GM12872 (cell line): ENCODE measurements around the gene MAST4.

Experiments
- TF ChIP-seq, protein P1 (sequence below): IDR thresholded peaks from 3 replicates; pipeline ENCODE4 v1.5.1; 2011; ENCODE audit warnings: low read depth, mild to moderate bottlenecking, low read length, moderate library complexity; ENCODE audit not compliant: insufficient read depth

Gene MAST4

DNA sequence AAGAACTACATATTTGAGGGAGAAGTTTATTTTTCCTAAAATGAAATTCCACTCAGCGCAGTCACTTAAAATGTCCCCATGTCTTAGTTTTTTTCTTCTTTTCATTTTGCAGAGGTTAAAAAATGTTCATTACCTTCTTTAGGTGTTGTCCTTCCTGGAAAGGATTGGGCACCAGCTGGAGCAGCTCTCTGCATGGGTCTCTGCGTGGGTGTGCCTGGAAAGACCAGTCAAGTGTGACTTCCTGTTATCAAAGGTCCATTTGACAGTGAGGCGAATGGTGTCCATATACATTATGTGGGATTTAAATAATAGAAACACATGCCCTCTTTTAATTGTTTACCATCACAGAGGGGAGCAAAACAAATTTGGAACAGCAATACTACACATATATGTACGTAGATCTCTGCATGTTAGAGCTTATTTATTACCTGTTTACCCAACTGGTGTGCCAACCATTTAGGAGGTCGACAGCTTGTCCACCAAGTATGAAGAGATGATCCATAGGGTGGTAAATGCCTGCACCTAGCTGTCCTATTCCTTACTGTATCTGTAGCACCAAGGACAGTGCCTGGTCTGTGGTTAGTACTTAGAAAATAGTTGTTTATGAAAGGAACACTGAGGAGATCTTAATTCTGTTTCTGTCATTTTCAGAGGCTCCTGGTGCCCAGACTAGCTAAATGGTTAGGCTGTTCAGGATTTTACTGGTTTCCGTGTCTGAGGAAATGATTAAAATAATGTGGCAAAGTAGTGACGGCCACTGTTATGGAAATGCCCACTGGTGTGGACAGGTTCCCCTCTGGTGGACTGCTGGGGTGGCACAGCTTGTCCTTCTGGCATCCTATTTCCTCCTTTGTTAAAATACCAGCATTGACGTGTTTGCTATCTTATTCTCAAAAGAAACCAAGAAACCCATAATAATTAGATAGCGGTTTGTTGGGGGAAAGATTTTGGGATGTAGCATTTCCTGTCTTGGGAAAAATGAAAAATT, 200.4 kb downstream of the MAST4 start:
- TF ChIP-seq, protein P1, sequence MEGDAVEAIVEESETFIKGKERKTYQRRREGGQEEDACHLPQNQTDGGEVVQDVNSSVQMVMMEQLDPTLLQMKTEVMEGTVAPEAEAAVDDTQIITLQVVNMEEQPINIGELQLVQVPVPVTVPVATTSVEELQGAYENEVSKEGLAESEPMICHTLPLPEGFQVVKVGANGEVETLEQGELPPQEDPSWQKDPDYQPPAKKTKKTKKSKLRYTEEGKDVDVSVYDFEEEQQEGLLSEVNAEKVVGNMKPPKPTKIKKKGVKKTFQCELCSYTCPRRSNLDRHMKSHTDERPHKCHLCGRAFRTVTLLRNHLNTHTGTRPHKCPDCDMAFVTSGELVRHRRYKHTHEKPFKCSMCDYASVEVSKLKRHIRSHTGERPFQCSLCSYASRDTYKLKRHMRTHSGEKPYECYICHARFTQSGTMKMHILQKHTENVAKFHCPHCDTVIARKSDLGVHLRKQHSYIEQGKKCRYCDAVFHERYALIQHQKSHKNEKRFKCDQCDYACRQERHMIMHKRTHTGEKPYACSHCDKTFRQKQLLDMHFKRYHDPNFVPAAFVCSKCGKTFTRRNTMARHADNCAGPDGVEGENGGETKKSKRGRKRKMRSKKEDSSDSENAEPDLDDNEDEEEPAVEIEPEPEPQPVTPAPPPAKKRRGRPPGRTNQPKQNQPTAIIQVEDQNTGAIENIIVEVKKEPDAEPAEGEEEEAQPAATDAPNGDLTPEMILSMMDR, result no peak

DNA sequence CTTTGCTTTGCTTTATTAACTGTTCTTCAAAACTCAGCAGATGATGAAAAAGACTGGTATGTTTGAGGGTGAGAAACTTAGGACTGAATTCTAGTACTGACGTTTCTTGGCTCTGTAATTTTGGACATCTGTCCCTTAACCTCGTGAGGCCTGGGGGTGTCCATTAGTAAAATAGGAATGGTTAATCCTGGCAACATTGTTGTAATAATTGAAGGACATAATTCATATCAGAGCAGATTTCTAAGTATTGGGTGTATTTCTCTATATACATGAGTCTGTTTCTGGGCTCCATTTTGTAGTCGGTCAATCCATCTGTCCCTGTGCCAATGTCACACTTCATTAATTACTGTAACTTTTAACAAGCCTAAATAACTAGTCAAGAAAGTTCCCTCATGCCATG, 206.7 kb downstream of the MAST4 start:
- TF ChIP-seq, protein P1, result no peak

DNA sequence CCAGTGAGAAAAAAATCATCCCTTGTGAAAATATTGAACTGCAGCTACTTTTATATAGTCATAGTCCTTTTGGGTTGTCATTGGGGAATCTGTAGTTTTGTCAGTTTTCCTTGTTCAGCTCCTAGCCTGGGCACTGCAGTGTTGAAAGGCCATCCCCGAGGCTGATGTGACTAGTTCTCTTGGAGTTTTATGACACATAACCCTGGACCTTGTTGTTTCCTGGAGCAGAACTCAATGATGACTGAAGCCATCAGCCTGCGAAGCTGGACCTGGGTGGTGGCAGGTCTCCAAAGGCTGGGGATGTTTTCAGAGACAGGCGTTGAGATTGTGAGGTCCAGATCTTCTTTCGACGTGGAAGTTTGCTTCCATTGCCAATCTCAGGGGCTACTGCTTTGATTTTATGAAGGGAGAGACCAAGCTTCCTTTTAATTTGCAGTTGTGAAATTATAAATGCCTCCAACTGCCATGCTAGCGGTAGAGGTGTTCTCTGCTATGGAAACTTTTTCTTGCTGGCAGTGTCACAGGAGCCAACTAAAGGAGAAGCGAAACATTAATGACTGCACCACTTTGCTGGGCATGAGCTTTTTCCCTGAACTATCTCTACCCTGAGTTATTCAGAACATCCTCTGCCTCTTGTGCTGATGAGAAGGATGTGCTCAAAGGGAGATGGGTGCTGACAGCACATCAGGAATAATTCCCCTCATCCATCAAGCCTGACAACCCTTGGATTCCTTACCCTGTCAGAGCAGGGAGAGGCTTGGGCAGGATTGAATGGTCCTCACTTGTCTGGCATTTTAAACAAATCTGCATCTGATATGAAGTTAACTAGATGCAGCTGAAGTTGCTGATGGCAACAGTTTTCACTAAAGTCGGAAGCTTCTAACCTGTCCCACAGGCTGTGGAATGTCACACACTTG, 209.6 kb downstream of the MAST4 start:
- TF ChIP-seq, protein P1, result no peak

DNA sequence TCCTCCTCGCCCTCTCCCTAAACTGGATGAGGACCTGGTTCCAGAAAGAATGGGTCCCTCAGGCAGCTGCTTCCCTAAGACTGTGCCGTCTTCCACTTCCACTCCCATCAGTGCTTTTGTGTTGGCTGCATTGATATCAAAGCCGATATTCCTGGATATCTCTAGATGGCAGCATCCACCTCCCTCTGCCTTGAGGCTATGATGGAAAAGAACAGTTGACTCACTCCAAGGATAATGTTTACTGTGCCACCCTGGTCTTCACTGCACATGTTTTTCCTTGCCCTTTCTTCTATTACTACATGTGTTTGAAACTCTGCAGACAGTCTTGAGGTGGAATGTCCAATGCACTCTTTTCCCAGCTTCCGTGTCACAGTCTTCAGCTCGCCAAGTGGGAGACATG, 211.6 kb downstream of the MAST4 start:
- TF ChIP-seq, protein P1, result no peak

DNA sequence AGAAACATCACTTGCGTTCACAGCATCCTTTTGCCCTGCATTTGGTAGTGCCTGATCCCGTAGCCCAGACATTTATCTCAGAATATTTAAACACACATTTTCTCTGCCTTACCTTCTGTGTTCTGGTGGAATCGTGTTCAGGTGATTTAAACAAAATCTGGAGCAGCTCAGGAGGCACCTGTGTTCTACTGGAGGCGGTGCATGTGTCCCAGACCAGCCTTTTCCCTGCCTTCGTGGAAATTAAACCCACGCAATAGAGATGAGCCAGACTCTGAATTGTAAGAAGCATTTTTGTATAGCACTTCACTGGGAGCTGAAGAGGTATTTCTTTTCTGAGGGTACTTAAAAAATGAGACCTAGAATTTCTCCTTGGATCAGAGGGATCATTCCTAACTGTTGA, 212.5 kb downstream of the MAST4 start:
- TF ChIP-seq, protein P1, result no peak

DNA sequence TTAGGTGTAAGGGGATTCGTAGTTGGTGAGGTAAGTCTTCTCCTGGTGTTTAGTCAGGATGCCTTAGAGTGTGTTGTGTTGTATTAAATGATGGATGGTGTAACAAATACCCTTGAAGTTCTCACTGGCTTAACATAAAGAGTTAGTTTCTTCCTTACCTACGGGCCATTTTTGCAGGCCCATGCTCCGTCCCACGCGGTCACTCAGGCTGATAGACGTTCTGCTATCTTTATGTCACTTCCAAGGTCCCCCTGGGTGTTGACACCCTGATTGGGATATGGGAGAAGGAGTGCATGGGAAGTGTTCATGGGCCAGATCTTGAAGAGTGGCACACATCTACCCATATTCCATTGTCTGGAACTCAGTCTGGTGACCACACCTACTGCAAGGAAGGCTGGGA, 214.0 kb downstream of the MAST4 start:
- TF ChIP-seq, protein P1, result no peak

DNA sequence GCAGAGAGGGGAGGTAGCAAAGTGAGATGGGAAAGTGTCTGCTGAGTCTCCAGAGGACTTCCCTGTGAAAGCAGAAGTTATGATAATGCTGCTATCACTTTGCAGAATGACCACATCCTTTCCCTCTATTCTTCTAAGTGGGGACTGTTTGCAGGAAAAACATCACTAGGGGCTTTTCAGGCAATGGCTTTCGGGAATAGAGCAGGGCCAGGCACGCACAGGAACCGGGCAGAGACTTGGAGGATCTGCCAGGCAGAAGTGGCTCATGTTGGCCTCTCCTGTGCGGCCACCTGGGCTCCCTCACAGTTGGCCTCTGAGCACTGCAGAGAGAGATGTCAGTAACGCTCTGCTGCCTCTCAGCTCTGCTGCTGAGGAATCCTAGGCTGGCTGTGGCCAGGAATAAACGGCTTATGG, 214.7 kb downstream of the MAST4 start:
- TF ChIP-seq, protein P1, result no peak
